HG02610 (cell line): ENCODE results near the gene PRKAG2.
"Not testable (repeated sequence)": the region's sequence is repeated elsewhere in the genome, so short reads cannot be mapped to it uniquely, and the experiment has no call there.

Experiments used
- ATAC-seq: cut with Tn5 transposase; IDR thresholded peaks from one replicate; pipeline ENCODE4 v1.9.1; 2021; ENCODE audit warnings: mild to moderate bottlenecking, moderate library complexity; ENCODE audit not compliant: unreplicated experiment

The PRKAG2 gene

DNA sequence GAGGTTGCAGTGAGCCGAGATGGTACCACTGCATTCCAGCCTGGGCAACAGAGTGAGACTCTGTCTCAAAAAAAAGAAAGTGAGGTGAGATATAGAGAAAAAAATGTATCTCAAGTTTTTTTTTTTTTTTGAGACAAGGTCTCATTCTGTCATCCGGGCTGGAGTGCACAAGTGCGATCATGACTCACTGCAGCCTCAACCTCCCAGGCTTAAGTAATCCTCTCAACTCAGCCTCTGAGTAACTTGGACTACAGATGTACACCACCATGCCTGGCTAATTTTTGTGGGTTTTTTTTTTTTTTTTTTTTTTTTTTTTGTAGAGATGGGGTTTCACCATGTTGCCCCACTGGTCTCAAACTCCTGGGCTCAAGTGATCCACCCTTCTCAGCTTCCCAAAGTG lies 303.9 kb downstream of the PRKAG2 start:
- ATAC-seq, result not testable (repeated sequence)

DNA sequence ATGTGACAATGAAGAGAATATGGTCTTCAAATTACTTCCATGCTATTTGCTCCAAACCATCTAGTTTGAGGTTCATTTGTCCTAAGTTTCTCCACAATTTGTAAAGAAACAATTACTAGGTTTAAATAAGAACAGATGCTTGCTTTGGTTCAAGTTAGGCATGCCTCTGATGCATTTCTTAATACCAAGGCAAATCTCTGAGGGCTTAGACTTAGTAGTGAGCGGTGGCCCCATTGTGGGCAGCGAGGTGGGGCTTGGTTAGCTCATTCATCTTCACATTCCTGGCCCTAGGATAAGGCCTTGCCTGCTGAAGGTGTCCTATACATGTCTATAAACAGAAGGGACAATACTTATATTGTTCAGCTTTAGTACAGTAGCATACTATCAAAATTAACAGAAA lies 304.8 kb downstream of the PRKAG2 start:
- ATAC-seq, result no peak

DNA sequence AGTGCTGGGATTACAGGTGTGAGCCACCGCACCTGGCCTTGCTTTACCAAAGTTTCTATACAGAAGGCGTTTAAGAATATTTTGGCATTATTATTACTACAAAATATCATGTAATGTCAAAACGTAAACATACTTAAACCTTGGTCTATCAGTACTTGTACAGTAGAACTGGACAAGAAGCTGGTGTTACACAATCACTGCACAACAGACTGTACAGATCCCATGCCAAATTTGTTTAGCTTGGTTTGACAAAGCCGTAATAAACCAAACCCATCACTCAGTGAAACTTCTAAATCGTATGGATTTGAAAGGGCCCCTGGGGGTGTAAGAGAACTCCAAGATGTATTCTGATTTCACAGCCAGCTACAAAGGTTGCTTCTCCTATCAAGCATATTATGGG lies 305.4 kb downstream of the PRKAG2 start:
- no peak for ATAC-seq

DNA sequence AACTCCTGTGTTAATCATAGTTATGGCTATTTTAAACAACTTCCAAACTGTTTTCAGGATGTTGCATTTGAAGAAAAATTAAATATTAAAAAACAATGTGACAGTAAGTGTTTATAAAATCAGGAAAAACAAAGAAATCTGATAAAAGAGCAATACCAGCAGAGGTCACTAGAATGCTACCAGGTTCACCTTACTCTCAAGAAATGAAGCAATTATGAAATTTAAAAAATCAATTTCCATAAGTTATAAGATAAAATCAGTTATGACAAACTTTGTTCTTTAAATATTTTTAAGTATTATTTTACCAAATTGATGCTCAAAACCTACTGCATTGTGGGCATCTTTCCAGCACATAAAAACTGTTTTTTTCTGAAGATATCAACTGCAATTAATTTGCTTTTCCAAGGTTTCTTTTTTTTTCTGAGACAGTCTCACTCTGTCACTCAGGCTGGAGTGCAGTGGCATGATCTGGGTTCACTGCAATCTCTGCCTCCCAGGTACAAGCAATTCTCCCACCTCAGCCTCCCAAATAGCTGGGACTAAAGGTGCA lies 306.5 kb downstream of the PRKAG2 start:
- ATAC-seq, result no peak

DNA sequence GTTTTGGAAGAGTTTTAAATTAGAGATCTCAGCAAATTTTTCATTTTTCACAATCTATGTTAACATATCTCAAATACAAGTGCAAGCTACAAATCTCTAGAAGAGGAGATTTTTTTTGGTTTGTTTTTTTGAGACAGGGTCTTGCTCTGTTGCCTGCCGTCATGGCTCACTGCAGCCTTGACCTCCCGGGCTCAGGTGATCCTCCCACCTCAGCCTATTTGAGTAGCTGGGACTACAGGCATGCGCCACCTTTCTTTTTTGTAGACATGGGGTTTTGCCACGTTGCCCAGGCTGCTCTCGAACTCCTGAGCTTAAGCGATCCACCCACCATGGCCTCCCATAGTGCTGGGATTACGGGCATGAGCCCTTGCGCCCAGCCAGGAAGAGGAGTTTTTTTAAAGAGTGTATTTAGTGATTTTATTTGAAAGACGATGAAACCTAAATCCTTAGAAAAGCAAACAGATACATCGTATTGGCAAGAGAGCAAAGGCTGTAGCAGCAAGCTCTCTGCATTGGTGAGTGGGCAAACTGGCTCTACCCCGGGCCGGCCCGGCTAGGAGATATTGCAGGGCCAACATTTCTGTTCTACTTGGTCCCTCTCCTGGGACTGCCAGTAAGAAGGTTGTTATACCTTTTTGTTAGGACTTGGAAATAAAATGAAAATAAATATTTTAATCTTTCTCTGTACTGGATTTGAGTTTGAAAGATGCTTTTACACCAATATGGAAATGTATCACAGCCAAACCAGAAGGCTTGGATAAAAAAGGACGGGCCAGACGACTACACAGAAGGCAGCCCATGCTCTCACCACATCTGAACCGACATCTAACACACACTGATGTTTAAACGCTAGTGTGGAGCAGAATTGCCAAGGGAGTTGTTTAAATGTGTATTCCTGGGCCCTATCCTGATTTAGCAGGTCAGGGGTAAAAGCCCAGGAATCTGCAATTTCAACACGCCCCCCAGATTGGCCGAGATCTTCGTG lies 307.7 kb downstream of the PRKAG2 start:
- ATAC-seq, result no peak

DNA sequence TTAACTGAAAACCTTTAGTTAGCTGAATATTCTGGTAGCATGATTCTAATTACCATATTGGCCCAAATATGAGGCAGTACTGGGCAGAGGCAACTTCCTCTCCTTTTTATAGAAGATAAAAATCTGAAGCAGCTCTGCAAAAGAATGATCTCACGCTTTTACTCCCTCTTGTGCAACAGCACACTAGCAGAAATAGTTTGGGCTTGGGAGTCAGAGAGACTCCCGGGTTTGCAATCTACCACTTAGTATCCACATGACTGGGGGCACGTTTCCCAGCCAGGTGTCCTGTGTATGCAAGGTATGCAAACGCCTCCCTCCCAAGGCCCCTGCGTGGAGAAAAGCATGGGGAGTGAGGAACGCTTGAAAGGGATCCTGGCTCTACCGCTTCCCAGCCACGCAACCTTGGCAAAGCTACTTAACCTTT lies 310.0 kb downstream of the PRKAG2 start:
- ATAC-seq, result no peak

DNA sequence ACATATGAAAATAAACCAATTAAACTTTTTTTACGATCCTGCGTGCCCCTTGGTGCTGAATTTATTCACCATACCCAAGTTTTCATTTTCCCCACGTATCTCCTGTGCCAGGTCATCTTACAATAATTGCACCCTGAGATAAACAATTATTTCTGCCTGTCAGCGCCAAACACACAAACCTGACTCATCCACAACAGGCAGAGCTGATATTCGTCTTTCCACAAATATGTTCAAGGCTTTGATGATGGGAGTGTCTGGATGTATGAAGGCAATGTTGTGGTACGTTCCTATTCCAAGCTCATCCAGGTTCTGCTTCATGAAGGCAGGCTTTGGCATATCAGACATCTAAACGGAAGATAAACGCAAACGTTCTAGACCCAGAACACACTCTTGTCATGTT lies 311.4 kb downstream of the PRKAG2 start:
- no peak for ATAC-seq

DNA sequence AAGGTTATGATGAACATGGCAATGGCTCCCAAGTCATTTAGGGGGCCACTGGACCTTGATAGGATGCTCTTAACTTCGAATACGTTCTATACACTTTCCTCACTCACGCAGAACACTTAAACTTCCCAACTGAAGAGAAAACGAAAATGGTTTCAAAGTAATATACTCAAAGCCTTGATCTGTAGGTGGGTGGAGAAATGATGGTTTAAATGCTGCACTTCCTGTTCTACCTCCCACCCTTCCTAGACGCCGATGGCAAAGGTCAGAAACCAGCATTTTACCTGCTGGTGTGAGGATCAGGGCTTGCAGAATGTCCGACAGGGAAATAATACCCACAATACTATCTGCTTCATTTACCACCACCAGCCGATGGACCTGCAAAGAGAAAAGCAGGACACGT lies 316.7 kb downstream of the PRKAG2 start:
- ATAC-seq, result no peak

DNA sequence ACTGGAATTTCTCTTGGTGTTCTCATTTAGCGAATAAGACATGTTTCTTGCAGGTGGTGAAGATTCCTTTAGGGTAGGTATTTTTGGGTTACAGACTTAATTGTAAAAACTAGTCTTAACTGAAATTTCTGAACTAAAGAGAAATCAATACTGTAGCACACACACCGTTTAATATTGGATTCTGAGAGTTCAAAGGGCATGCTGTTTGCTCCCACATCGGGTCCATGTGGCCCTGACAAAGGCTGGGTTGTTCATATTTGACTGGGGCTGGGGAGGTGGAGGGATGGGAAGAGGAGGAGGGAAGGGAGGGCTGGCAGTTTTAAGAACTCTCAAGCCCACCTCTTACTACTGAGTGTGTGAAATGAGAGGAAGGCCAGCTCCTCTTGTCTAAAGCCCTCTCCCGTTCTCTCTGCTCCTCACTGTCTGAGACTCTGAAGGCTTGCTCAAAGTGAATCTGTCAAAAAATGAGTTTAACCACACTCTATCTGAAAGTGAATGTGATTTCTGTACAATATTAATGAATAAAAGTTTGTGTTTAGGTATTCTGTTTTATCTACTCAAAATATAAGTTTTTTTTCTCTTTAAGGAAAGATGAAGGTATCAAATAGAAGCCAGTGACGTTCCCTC lies 317.2 kb downstream of the PRKAG2 start:
- no peak for ATAC-seq

DNA sequence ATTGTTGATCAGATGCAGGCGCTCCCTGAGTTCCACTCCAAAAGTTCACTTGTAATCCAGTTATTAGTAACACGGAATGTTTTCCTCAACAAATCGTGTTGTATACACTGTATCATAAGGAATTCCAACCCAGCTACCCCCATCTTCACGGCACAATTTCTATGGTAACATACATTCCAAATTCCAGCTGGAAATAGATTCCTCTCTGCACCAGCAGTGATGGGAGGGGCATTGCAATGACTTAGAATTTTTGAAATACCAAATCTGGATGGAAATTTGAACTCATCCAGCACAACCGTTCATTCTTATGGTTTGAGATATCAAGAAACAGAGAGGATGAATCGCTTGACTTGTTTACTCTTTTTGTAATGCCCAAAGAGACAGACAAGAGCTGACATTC lies 318.3 kb downstream of the PRKAG2 start:
- no peak for ATAC-seq

DNA sequence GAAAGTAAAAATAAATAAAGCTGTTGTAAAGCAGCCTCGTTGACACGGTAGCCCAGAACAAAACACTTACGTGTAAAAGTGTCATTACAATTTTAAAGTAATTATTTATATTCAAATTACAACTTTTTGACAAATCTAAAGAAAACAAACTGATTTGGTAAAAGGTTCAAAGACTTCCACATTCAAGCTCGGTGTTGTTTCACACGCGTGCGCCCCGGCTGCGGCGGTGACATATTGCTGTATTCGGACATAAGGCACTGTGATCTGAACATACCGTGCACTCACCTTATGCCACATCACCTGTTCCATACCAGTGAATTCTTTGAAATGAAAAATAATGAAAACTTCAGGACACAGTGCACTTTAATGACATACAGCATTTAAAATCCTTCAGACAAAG lies 320.3 kb downstream of the PRKAG2 start:
- ATAC-seq, result no peak

DNA sequence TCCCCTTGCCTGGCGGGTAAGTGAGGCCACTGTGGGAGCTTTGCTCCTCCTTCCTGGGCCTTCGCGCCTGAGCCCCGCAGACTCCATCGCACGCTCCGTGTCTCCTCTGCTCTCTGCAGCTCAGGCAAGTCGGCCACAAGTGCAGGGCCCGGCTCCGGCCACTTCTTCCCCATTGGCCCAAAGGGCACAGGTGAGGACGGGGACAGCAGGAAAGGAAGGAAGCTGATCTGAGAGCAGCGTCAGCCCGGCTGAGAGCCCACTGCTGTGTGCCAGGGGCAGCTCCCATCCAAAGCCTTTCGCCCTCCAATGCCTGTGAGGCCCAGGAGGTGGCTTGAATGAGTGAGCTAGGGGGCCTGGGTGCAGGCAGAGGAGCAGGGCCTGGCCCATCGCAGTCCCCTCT lies 323.6 kb downstream of the PRKAG2 start:
- ATAC-seq, result no peak

DNA sequence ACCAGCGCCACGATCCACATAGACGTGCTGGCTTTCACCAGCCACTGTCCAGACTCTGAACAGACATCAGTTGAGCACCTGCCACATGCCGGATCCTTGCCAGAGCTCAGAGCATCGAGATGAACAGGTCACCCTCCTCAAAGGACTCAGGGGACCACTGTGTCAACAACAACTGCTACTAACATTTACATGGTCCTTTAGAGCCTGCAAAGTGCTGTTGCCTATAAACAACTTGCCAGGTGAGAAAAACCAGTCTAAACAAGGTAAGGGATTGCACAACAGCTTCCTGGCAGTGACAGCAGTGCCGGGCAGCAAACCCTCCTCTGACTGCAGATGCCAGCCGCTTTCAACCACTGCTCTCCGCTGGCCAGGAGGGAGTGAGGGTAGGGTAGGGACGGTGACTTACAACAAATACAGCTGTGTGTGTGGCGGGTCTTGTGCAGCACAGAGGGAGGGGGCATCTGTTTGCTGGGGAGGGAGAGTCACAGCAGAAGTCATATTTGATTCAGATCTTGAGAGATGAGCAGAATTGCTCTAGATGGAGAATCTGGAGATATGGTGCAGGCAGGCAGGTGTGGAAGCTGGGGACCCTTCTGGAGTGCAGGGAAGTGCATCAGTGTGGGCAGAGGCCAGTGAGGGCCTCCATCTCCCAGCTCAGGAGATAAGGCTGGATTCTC lies 324.4 kb downstream of the PRKAG2 start:
- ATAC-seq, result no peak

DNA sequence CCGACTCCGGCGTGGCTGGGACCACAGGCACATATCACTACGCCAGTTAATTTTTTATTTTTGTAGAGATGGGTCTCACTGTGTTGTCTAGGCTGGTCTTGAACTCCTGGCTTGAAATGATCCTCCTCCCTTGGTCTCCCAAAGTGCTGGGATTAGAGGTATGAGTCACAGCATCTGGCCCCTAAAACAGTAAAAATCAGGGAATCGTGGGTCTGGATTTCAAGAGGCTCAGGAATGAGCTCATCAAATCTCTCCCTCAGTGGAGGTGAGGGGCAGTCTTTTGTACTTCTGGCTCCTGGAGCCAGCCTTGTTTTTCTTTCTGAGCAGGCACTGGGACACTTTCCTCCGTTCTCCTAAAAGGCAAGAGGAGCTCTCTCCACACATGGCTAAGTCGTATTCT lies 325.1 kb downstream of the PRKAG2 start:
- ATAC-seq, result no peak

DNA sequence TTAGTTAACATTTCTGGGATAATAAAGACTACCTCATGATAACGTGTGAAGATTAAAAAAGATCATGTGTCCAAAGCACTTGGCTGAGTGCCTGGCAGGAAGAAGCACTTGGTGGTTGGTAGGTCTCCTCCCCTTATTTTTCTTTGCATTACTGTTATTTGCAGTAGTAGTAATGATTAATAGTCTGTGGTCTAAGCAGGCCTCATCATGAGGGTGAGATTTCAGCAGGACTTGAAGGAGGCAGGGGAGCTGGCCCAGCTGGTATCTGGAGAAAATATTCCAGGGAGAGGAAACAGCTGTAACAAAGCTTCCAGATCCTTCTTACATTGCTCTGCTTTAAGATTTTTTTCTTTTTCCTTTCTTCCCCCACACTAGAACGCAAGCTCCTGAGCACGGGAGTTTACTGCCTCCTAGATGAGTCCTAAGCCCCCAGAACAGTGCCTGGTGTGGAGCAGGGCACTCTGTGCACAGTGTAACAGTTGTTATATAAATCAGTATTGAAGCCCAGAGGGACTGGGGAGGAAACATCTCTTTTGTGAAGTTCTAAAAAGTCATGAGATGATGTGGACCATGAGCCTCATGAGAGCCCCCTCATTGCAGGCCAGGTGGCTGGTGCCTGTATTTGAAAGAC lies 326.1 kb downstream of the PRKAG2 start:
- ATAC-seq, result no peak

DNA sequence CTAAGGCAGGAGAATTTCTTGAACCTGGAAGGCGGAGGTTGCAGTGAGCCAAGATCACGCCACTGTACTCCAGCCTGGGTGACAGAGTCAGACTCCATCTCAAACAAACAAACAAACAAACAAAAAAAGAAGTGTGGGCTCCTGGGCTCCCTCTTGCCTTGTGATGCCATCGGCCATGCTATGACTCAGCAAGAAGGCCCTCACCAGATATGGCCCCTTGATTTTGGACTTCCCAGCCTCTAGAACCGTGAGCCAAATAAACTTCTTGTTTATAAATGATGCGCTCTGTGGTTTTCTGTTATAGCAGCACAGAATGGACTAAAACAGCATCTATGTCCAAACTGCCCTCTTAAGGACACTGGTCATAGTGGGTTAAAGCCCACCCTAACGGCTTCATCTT lies 327.3 kb downstream of the PRKAG2 start:
- ATAC-seq, result no peak

DNA sequence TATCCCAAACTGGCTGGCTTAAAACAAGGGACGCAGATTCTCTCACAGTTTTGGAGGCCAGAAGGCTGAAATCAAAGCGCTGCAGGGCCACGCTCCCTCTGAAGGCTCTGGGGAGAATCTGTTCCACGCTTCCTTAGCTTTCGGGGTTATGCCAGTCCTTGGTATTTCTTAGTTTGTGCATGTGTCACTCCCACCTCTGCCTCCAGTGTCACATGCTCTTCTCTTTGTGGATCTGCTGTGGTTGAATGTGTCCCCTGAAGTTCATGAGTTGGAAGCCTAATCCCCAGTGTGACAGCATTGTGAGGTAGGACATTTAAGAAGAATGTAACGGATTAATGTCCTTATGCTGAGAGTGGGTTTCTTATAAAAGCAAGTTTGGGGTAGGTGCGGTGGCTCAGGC lies 327.8 kb downstream of the PRKAG2 start:
- ATAC-seq, result no peak

DNA sequence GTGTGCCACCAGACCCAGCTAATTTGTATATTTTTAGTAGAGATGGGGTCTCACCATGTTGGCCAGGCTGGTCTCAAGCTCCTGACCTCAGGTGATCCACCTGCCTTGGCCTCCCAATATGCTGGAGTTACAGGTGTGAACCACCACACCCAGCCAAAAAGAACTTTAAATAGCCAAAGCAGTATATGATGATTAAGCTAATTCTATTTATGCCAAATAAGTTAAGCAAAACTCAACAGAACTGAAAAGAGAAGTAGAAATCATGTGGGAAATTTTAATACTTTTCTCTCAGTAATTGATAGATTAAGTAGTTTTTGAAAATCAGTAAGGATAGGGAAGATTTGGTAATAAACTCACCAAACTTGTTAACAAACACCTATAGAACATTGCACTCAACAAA lies 332.7 kb downstream of the PRKAG2 start:
- no peak for ATAC-seq

DNA sequence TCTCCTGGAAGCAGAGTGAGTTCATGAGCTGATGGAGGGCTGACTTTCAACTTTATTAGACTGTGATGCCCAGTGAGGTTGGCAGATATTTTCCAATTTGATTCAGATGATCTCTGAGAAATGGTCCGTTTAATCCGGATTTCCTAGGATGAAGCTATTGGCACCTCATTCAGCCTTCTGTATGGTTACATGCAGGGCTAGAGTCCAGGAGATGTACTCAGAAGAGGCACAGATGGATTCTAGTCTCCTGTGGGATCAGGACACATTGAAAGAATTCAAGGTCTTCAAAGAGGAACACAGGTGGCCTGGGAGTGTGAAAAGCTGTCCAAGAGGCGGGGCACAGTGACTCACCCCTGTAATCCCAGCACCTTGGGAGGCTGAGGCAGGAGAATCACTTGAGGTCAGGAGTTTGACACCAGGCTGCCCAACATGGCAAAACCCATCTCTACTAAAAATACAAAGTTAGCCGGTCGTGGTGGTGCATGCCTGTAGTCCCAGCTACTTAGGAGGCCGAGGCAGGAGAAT lies 334.2 kb downstream of the PRKAG2 start:
- ATAC-seq, result no peak

DNA sequence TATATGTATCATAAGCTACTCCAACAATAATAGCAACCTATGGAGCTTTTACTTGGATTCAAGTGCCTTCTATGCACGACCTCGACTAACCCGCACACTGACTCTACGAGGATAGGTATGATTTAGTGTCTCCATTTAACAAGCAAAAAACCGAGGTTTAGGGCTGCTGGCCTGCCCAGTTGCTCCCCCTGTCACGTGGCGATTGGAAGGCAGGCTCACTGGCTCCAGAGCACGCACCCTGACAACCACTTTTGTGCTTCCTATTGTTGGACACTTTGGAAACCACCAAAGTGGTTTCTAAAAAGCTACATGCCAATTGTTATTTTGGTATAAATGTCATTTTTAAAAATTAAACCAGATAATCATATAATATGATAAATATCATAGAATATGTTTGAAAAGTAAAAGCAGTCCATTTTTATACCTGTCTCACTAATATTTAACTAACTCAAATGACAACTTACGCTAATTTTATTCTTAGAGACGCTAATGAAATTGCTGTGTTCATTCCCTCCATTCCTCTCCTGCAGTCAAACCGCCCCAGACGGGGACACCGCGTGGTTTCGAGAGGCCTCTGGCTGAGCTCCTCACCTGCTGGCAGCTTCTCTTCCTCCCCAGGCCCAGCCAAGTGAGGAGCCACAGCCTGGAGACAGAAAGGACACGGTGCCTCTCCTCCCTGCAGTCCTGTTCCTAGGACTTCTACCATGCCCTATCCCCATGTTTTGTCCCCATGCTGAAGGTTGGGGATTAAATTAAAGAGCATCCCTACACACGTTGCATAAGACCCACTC lies 335.0 kb downstream of the PRKAG2 start:
- ATAC-seq, result no peak
